GM18519 (cell line): ENCODE data around the gene LINC01488.

Source experiments
- ATAC-seq: cut with Tn5 transposase; IDR thresholded peaks from one replicate; pipeline ENCODE4 v1.9.1; 2021; ENCODE audit warnings: mild to moderate bottlenecking, moderate library complexity; ENCODE audit not compliant: unreplicated experiment, low FRiP score

LINC01488 gene

GRCh38 chr11:69444381-69445130, 36.9 kb upstream of the LINC01488 start:
- ATAC-seq: no peak

GRCh38 chr11:69445131-69445470, 36.4 kb upstream of the LINC01488 start:
- no peak for ATAC-seq

GRCh38 chr11:69446108-69446507, 35.4 kb upstream of the LINC01488 start:
- no peak for ATAC-seq

GRCh38 chr11:69447786-69448185, 33.7 kb upstream of the LINC01488 start:
- ATAC-seq: no peak

- no peak for ATAC-seq
Observed at GRCh38 chr11:69448471-69449284, 32.8 kb upstream of the LINC01488 start.

GRCh38 chr11:69449320-69450063, 32.0 kb upstream of the LINC01488 start:
- ATAC-seq: no peak

- ATAC-seq: no peak
Observed at GRCh38 chr11:69450064-69450856, 31.2 kb upstream of the LINC01488 start.

GRCh38 chr11:69450857-69451220, 30.6 kb upstream of the LINC01488 start:
- no peak for ATAC-seq

- no peak for ATAC-seq
Observed at GRCh38 chr11:69451289-69451688, 30.2 kb upstream of the LINC01488 start.

- no peak for ATAC-seq
Observed at GRCh38 chr11:69452206-69452987, 29.1 kb upstream of the LINC01488 start.

- no peak for ATAC-seq
Observed at GRCh38 chr11:69453151-69453550, 28.3 kb upstream of the LINC01488 start.

- ATAC-seq: no peak
Observed at GRCh38 chr11:69454018-69454417, 27.4 kb upstream of the LINC01488 start.

- ATAC-seq: no peak
Observed at GRCh38 chr11:69455969-69456368, 25.5 kb upstream of the LINC01488 start.

- ATAC-seq: no peak
Observed at GRCh38 chr11:69456712-69457111, 24.8 kb upstream of the LINC01488 start.

GRCh38 chr11:69459848-69460539, 21.5 kb upstream of the LINC01488 start:
- no peak for ATAC-seq

GRCh38 chr11:69460540-69461257, 20.8 kb upstream of the LINC01488 start:
- ATAC-seq: no peak

GRCh38 chr11:69461272-69461962, 20.0 kb upstream of the LINC01488 start:
- ATAC-seq: no peak
